Measurements from ENCODE around the gene DHRS7B.
"Not testable (repeated sequence)": the region's sequence is repeated elsewhere in the genome, so short reads cannot be mapped to it uniquely, and the experiment has no call there.

The DHRS7B gene

GRCh38 chr17:21125862-21126261 lies 902 bp upstream of the DHRS7B start:
- H3K9me3 ChIP-seq (ENCODE audit: control insufficient read depth, insufficient read depth, low read length), result no peaks in the 10 kb centered on the region
- no peaks in the 10 kb centered on the region for H3K36me3 ChIP-seq (ENCODE audit: insufficient read depth, low read length)
- peaks cover 7% of the 10 kb centered on the region; the same call in 1 of the 2 replicates for H3K4me1 ChIP-seq (ENCODE audit: insufficient read depth, low read length)
- H3K9ac ChIP-seq (ENCODE audit: low read depth, low read length), result 0 out of 2 replicates have a peak overlapping the region, but pooled peaks have one; percentile 72

GRCh38 chr17:21127509-21128077 lies 829 bp downstream of the DHRS7B start:
- Histone ChIP-seq H3K9ac (ENCODE audit: low read depth, low read length) (peak overlapping the region; percentile 72), H3K4me1 (ENCODE audit: insufficient read depth, low read length) (peaks cover 8% of the 10 kb centered on the region; the same call in 1 of the 2 replicates), H3K36me3 (ENCODE audit: insufficient read depth, low read length) (no peaks in the 10 kb centered on the region), H3K9me3 (ENCODE audit: control insufficient read depth, insufficient read depth, low read length) (no peaks in the 10 kb centered on the region)

GRCh38 chr17:21129023-21129681 lies 2.4 kb downstream of the DHRS7B start:
- Histone ChIP-seq H3K9ac (ENCODE audit: low read depth, low read length) (no peak overlapping the region), H3K4me1 (ENCODE audit: insufficient read depth, low read length) (peaks cover 6% of the 10 kb centered on the region; the same call in 1 of the 2 replicates), H3K36me3 (ENCODE audit: insufficient read depth, low read length) (no peaks in the 10 kb centered on the region), H3K9me3 (ENCODE audit: control insufficient read depth, insufficient read depth, low read length) (peaks cover 7% of the 10 kb centered on the region; the same call in 1 of the 2 replicates)

- Histone ChIP-seq H3K36me3 (ENCODE audit: insufficient read depth, low read length) (no peaks in the 10 kb centered on the region), H3K9ac (ENCODE audit: low read depth, low read length) (no peak overlapping the region), H3K9me3 (ENCODE audit: control insufficient read depth, insufficient read depth, low read length) (peaks cover 14% of the 10 kb centered on the region; the same call in 1 of the 2 replicates), H3K4me1 (ENCODE audit: insufficient read depth, low read length) (peaks cover 4% of the 10 kb centered on the region; the same call in 1 of the 2 replicates)
Measured at GRCh38 chr17:21131137-21131536, 4.4 kb downstream of the DHRS7B start.

- peaks cover 14% of the 10 kb centered on the region; the same call in 1 of the 2 replicates for H3K9me3 ChIP-seq (ENCODE audit: control insufficient read depth, insufficient read depth, low read length)
- peaks cover 4% of the 10 kb centered on the region; the same call in 1 of the 2 replicates for H3K4me1 ChIP-seq (ENCODE audit: insufficient read depth, low read length)
- H3K36me3 ChIP-seq (ENCODE audit: insufficient read depth, low read length), result no peaks in the 10 kb centered on the region
- no peak overlapping the region for H3K9ac ChIP-seq (ENCODE audit: low read depth, low read length)
Measured at GRCh38 chr17:21132428-21132827, 5.7 kb downstream of the DHRS7B start.

GRCh38 chr17:21134559-21134958 lies 7.8 kb downstream of the DHRS7B start:
- peaks cover 4% of the 10 kb centered on the region; the same call in 1 of the 2 replicates for H3K4me1 ChIP-seq (ENCODE audit: insufficient read depth, low read length)
- H3K9me3 ChIP-seq (ENCODE audit: control insufficient read depth, insufficient read depth, low read length), result peaks cover 26% of the 10 kb centered on the region; the same call in 1 of the 2 replicates
- no peaks in the 10 kb centered on the region for H3K36me3 ChIP-seq (ENCODE audit: insufficient read depth, low read length)
- H3K9ac ChIP-seq (ENCODE audit: low read depth, low read length), result no peak overlapping the region

- H3K9ac ChIP-seq (ENCODE audit: low read depth, low read length), result no peak overlapping the region
- peaks cover 11% of the 10 kb centered on the region; the same call in 1 of the 2 replicates for H3K9me3 ChIP-seq (ENCODE audit: control insufficient read depth, insufficient read depth, low read length)
Measured at GRCh38 chr17:21140911-21141310, 14.1 kb downstream of the DHRS7B start.

GRCh38 chr17:21141331-21141730 lies 14.6 kb downstream of the DHRS7B start:
- H3K36me3 ChIP-seq (ENCODE audit: insufficient read depth, low read length), result peaks cover 6% of the 10 kb centered on the region; the same call in 1 of the 2 replicates
- H3K4me1 ChIP-seq (ENCODE audit: insufficient read depth, low read length), result no peaks in the 10 kb centered on the region
- H3K9me3 ChIP-seq (ENCODE audit: control insufficient read depth, insufficient read depth, low read length), result peaks cover 11% of the 10 kb centered on the region; the same call in 1 of the 2 replicates
- H3K9ac ChIP-seq (ENCODE audit: low read depth, low read length), result no peak overlapping the region

More at GRCh38 chr17:21140911-21141310, 14.1 kb downstream of the DHRS7B start:
- Histone ChIP-seq H3K4me1 (ENCODE audit: insufficient read depth, low read length) (no peaks in the 10 kb centered on the region), H3K36me3 (ENCODE audit: insufficient read depth, low read length) (peaks cover 6% of the 10 kb centered on the region; the same call in 1 of the 2 replicates)

GRCh38 chr17:21142065-21142464 lies 15.3 kb downstream of the DHRS7B start:
- H3K36me3 ChIP-seq (ENCODE audit: insufficient read depth, low read length); H3K4me1 ChIP-seq (ENCODE audit: insufficient read depth, low read length); H3K9ac ChIP-seq (ENCODE audit: low read depth, low read length): not testable (repeated sequence)
- H3K9me3 ChIP-seq (ENCODE audit: control insufficient read depth, insufficient read depth, low read length), result peaks cover 11% of the 10 kb centered on the region; the same call in 1 of the 2 replicates

- peaks cover 6% of the 10 kb centered on the region; the same call in 1 of the 2 replicates for H3K36me3 ChIP-seq (ENCODE audit: insufficient read depth, low read length)
- no peak overlapping the region for H3K9ac ChIP-seq (ENCODE audit: low read depth, low read length)
- H3K9me3 ChIP-seq (ENCODE audit: control insufficient read depth, insufficient read depth, low read length), result peaks cover 12% of the 10 kb centered on the region
- no peaks in the 10 kb centered on the region for H3K4me1 ChIP-seq (ENCODE audit: insufficient read depth, low read length)
Measured at GRCh38 chr17:21143695-21144094, 16.9 kb downstream of the DHRS7B start.

GRCh38 chr17:21144299-21144698 lies 17.5 kb downstream of the DHRS7B start:
- not testable (repeated sequence) for H3K4me1 ChIP-seq (ENCODE audit: insufficient read depth, low read length); H3K36me3 ChIP-seq (ENCODE audit: insufficient read depth, low read length); H3K9ac ChIP-seq (ENCODE audit: low read depth, low read length)
- H3K9me3 ChIP-seq (ENCODE audit: control insufficient read depth, insufficient read depth, low read length), result peaks cover 11% of the 10 kb centered on the region

- H3K9ac ChIP-seq (ENCODE audit: low read depth, low read length), result no peak overlapping the region
- peaks cover 6% of the 10 kb centered on the region; the same call in 1 of the 2 replicates for H3K36me3 ChIP-seq (ENCODE audit: insufficient read depth, low read length)
- peaks cover 15% of the 10 kb centered on the region for H3K9me3 ChIP-seq (ENCODE audit: control insufficient read depth, insufficient read depth, low read length)
- no peaks in the 10 kb centered on the region for H3K4me1 ChIP-seq (ENCODE audit: insufficient read depth, low read length)
Measured at GRCh38 chr17:21146362-21147015, 19.7 kb downstream of the DHRS7B start.

- H3K9ac ChIP-seq (ENCODE audit: low read depth, low read length), result no peak overlapping the region
- peaks cover 29% of the 10 kb centered on the region for H3K9me3 ChIP-seq (ENCODE audit: control insufficient read depth, insufficient read depth, low read length)
- no peaks in the 10 kb centered on the region for H3K4me1 ChIP-seq (ENCODE audit: insufficient read depth, low read length)
- H3K36me3 ChIP-seq (ENCODE audit: insufficient read depth, low read length), result no peaks in the 10 kb centered on the region
Measured at GRCh38 chr17:21149621-21150020, 22.9 kb downstream of the DHRS7B start.

- Histone ChIP-seq H3K9me3 (ENCODE audit: control insufficient read depth, insufficient read depth, low read length) (peaks cover 27% of the 10 kb centered on the region), H3K36me3 (ENCODE audit: insufficient read depth, low read length) (no peaks in the 10 kb centered on the region), H3K4me1 (ENCODE audit: insufficient read depth, low read length) (no peaks in the 10 kb centered on the region), H3K9ac (ENCODE audit: low read depth, low read length) (no peak overlapping the region)
Measured at GRCh38 chr17:21152731-21153130, 26.0 kb downstream of the DHRS7B start.
